GM19099 (cell line): ENCODE data around the gene ALDH9A1.
A peak's percentile ranks its signal among the peaks of the same experiment; 100 is the strongest.

Source experiments
- POLR2A ChIP-seq: IDR thresholded peaks from 3 replicates; pipeline ENCODE4 v1.6.1; 2011; ENCODE audit warnings: low read depth; ENCODE audit not compliant: insufficient read length; ENCODE audit errors: extremely low read depth

ALDH9A1 gene

DNA sequence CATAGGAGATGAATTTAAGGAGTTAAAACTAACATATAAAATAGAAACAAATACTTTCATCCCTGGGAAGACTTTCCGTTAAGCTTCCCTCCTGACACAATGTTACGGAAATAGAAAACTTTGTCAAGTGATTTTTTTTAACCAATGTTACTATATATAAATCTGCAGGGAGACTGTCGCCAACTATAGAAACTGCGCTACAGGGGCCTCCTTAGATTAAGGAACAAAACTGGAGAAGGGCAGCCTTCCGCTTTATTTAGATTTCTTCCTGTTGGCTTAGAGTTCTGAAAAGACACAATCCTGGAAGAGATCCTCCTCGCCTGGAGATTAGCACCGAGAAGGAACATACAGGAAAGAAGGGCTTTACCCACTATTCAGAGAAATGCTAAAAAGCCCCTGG lies 65.9 kb downstream of the ALDH9A1 start:
- TF ChIP-seq POLR2A = no peak

- TF ChIP-seq POLR2A = no peak
These were observed 66.3 kb downstream of the ALDH9A1 start for GRCh38 chr1:165632152-165632469.

DNA sequence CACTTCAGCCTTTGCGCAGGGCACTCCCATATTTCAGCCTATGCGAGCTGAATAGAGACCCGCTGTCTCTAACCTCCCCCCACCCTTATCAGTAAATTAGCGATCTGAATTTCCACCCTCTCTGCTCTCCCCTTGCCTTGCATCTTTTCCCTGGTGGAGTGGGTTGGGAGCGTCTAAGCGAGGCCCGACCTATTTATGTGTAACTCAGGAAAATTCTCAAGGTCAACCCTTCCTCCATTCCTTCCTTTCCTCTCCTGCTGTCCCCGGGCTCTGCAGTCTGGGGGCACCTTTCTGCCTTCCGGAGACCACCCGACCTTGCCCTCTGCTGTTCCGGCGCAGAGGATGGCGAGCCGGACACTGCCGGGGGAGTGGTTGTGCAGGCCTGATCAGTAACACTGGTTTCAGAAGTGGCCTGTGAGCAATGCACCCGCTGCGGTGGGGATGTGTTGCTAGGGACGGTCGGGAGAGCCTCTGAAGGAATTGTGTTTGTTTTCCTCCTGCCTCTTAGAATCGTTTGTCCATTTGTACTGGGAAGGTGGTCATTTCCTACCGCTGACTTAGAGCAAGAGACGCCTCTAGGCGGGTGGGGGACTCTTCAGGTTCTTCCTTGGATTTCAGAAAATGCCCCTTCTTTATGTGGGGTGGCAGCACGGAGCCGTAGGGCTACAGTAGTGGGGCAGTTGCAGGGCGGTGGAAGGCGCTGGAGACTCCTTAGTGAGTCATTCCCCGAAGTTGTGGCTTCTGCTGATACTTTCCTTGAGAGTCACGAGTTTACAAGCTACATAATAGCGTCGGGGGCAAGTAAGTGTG lies 66.8 kb downstream of the ALDH9A1 start:
- TF ChIP-seq POLR2A = no peak

- TF ChIP-seq POLR2A = peak; percentile 55
These were observed 67.6 kb downstream of the ALDH9A1 start, which contains the start of gene MGST3 for GRCh38 chr1:165630629-165631341. MGST3 (plus strand) TSS chr1:165631234; CDS start chr1:165649848, 18,614 bp downstream.

DNA sequence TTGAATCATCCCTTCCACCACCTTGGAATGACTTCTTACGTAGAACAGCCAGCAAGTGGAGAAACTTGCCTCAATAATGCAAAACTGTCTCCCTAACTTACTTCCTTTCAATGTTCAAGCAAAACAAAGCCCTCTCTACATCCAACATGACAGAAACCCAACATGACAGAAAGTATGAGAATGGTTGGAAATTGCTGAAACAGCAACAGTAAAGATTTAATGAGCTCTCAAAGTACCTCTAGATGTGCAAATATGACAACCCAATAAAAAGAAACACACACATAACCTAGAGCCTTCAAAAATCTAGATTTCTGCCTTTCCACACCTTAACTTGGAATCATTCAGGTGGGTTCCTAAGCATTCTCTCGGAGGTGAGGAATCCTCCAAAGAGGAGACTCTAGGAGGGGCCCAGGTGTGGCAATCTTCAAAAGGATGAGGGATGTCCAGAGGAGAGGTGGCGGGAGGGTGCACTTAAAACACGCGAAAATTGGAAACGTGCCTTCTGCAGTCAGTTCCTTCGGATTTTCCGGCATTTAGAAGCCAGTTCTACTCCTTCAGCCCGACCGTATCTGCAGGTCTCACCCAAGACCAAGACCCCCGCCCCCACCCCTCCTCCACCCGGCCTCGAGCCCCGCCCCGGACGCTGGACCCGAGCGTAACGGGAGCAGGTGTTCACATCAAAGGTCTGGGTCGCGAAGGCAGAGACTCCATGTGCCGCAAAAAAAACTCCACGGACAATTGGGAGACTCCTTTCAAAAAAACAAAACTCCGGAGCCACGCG lies 68.3 kb downstream of the ALDH9A1 start:
- no peak for TF ChIP-seq POLR2A

GRCh38 chr1:165629151-165629550 lies 69.2 kb downstream of the ALDH9A1 start:
- TF ChIP-seq POLR2A = no peak

- no peak for TF ChIP-seq POLR2A
These were observed 70.1 kb downstream of the ALDH9A1 start for GRCh38 chr1:165628147-165628822.

- TF ChIP-seq POLR2A = no peak
These were observed 73.9 kb downstream of the ALDH9A1 start for GRCh38 chr1:165624441-165624840.

- TF ChIP-seq POLR2A = no peak
These were observed 74.7 kb downstream of the ALDH9A1 start for GRCh38 chr1:165623624-165624023.

DNA sequence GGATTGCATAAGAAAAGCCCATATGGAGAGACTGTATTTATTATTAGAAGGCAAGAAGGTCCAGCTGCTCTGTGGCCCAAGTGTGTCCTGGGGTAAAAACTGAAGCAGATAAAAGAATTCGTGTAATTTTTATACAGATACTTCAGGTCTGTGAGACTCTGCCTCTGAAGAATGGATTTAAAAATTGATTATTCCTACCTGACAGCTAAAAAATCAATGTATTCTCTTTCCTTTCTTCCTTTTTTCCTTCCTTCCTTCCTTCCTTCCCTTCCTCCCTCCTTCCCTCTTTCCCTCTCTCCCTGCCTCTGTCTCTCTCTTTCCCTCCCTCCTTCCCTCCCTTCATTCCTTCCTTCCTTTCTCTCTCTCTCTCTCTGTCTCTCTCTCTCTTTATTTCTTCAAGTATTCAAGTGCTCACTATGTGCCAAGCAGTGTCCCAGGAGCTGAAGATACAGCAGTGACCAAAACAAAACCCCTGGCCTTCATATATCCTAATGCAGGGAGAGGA lies 78.7 kb downstream of the ALDH9A1 start:
- no peak for TF ChIP-seq POLR2A

DNA sequence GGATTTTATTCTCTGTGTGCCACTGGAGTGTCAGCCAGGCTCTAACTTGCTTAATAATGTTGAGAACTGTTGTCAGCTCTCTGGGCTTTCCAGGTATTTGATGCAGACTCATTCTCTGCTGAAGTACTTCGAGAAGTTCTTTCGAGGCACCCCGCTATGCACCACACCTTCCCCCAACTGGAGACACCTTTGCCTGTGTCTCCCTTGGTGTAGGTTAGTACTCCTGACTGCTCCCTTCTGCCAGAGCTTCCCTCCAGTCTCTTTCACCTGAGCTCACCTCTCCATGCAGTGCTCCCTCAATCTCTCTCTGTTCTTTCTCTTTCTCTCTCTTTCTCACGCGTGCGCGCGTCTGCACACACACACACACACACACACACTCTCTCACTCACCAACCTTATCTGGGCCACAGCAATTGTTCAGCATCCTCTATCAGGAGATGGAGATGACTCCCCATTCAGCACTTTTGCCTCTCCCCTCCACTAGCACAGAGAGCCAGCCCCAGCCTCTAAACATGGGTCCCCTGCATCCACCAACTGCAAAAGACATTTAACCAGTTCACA lies 81.3 kb downstream of the ALDH9A1 start:
- TF ChIP-seq POLR2A = no peak

DNA sequence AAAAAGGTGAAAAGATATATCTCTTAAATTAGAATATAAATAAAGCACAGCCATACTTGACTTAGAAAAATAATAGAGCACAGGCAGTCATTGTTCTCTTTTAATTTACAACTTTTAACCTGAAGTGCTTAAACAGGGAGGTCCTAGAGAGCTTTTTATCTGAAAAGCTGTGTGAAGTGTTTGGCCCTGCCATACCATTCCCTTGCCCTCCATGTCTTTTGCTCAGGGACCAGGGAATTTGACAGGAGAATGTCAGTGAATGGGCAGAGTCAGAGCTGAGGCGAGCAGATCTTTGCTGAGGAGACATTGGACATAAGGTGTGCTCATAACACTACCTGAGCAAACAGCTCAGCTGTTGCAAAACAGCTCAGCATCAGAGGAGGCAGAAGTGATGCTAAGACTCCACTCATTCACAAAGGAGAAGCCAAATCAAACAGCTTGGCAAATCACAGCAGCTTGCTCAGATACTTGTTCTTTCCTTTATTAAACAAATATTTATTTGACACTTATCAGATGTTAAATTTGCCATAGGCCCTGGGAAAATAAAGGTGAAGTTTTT lies 82.2 kb downstream of the ALDH9A1 start:
- TF ChIP-seq POLR2A = no peak
